Retinal pigment epithelial cell (primary cell): ENCODE measurements around the gene EIF4E3.

Experiments used
- DNase-seq: peaks from one replicate; pipeline ENCODE4 v3.0.0-alpha.2; 2010; ENCODE audit warnings: low read depth
- H3K4me3 ChIP-seq: 2 replicates; pipeline ENCODE4 v1.5.1; 2011; ENCODE audit warnings: mild to moderate bottlenecking, low read length, control low read depth, moderate library complexity
- CTCF ChIP-seq: conservative IDR thresholded peaks from 2 replicates; pipeline ENCODE4 v1.5.1; 2011; ENCODE audit warnings: low read depth, low read length, control low read depth, inconsistent platforms

EIF4E3 gene

DNA sequence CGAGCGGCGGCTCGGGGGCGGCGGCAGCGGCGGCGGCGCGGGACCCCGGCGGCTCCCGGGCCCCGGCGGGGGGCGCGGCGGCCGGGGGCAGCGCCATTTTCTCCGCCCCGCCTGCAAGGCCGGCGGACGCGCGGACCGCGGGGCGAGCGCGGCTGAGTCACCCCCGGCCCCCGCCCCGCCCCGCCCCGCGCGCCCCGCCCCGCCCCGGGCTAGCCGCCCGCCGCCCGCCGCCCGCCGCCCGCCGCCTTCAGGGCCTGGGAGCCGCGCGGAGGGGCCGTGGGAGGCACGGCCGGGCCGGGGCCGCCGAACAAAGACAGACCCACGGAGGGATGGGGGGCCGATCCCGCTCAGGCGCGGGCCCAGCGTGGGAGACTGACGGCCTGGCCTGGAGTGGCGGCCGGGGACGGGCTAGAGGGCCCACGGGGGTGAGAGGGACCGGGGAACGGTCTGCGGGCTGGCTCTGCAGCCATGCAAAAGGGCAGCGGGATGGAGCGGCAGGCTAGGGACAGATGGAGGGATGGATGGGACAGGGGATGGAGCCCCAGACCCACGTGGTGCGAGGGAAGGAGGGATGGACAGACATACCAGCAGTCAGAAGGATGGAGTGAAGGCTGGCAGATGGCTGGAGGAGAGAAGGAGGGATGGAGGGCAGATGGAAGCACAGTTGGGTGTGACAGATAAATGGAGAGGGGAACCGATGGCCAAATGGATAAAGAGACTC is at the start of gene EIF4E3:
Gene EIF4E3 (minus strand): TSS at position 132 of the 721 bp plus-strand sequence. CDS start 35 bp downstream, at position 97.
- no peak for TF ChIP-seq CTCF
- H3K4me3 ChIP-seq: peak within 1 kb of the TSS; percentile 72
- DNase-seq: no peak

DNA sequence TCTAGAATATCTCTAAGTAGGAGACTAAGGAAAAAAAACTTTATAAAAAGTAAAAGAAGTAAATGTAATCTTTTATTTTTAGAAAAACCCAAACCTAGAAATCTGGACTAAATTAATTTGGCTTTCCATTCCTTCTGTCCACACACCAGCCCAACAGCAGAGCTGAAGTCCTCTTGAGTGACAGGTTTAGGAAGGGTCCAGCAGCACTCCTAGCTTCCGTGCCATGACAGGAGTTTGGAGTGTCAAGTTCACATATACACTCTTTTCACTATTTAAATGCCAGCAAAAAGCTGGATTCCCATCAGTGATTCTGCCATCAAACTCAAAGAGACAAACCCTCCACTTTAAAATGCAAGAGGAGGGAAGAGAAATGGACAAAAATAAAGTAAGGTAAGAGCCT is 46.7 kb upstream of the EIF4E3 start:
- TF ChIP-seq CTCF: no peak
- H3K4me3 ChIP-seq: no peak overlapping the region
- DNase-seq: no peak

- no peak overlapping the region for H3K4me3 ChIP-seq
- DNase-seq: no peak
- TF ChIP-seq CTCF: no peak
Observed at GRCh38 chr3:71771126-71771525, 45.9 kb upstream of the EIF4E3 start.

- TF ChIP-seq CTCF: no peak
- DNase-seq: no peak
- H3K4me3 ChIP-seq: no peak overlapping the region
Observed at GRCh38 chr3:71763426-71763825, 38.2 kb upstream of the EIF4E3 start.

DNA sequence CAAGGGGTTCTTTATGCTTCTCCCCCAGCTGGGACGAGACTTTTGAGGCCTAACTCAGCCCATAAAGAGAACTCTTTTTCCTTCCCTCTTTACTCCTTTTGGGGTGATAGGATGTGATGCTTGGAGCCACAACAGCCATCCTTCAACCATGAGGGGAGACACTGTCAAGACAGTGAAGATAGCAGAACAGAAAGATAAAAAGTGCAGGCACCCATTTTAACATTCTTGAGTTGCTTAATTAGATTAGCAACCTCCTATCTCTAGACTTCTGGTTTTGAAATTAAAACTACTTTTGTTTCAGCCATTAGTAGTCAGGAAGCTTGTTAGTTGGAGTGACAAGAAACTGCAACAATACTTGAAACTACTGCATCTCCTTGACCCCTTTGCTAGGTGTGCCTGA is 34.9 kb upstream of the EIF4E3 start:
- no peak for TF ChIP-seq CTCF
- no peak for DNase-seq
- H3K4me3 ChIP-seq: no peak overlapping the region

GRCh38 chr3:71759401-71759800 is 34.2 kb upstream of the EIF4E3 start:
- TF ChIP-seq CTCF: no peak
- no peak overlapping the region for H3K4me3 ChIP-seq
- DNase-seq: no peak

GRCh38 chr3:71758091-71758490 is 32.9 kb upstream of the EIF4E3 start:
- TF ChIP-seq CTCF: no peak
- no peak for DNase-seq
- H3K4me3 ChIP-seq: no peak overlapping the region
